T-helper 2 cell treated with Interferon-gamma antibody and Interleukin-4, amounts not matched to agents 100 ng/mL and 5 ng/mL, for 36 hours (primary cell): Measurements from ENCODE around the gene CCL19. TPM values are rescaled to one million over a fixed set of nuclear protein-coding genes. Genes with fewer than 3 reads are reported as not detected.

Experiments used
- intact Hi-C: fragments of 100-400 bp; cut with micrococcal nuclease; formaldehyde crosslinking; loops from one replicate; pipeline ENCODE4 v1.15.1; 2023
- total RNA-seq: library from RNA; stranded (reverse); gene quantifications from 2 replicates; pipeline ENCODE4 v1.2.3, GENCODE V29; 2022

CCL19 gene
- total RNA-seq, 1 donor from 2014 or later: not detected

DNA sequence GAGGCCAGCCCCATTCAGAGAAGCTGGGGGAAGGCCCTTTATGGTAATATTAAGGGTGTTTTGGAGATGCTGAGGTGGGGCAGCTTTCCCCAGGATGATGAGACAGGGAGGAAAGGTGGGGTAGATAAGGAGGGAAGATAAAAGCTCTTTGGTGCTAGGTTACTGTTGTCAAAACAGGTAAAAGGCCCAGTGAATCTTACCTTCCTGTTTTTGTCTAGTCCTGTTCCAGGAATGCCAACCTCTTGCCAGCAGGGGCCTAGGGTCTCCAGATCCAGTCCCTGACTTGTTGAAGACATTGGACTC lies 27.8 kb downstream of the CCL19 start:
- intact Hi-C loops: loop anchor here (10.0 kb wide), 2 partner anchors 412 to 942 kb away; partner anchors contain the start of genes FANCG, TESK1 and VCP

DNA sequence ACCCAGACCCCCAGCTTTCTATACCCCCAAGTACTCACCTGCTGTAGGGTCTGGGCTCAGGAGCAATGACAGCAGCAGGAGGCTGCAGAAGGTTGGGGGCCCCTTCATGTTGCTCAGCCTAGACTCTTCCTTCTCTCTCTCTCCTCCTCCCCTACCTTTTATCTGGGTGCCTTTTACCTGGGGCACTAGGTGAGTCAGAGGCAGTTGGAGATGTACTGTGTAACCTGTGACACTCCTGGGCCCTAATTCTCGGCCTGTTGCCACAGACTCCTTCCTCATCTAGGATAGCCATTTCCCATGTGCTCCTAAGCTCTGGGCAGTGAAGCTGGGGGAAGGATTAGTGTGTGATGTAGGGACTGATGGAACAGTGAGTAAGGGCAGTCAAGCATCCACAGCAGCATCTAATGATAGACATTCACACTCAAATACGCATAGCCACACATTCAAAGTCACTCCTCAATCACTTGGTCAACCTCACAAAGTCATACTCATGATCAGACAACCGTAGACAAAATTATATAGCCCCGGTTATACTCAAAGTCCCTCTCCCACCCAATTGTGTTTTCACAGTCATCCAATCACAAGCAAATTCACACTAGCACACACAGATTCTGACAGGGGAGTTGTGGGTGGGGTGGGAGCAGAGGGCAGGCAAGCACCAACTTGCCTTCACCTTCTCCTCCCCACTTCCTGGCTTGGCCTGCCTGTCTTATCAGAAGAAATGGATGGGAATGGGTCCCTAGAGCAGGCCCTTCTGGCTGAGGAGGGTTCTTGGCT lies 28.4 kb downstream of the CCL19 start, which contains the start of gene CCL27:
TSS of gene CCL27 (minus strand) at position 132 of the 777 bp plus-strand sequence. CDS start at position 108, 24 bp downstream.
- intact Hi-C loops: loop anchor here (10.0 kb wide), 2 partner anchors 412 to 942 kb away; partner anchors contain the start of genes FANCG, TESK1 and VCP

DNA sequence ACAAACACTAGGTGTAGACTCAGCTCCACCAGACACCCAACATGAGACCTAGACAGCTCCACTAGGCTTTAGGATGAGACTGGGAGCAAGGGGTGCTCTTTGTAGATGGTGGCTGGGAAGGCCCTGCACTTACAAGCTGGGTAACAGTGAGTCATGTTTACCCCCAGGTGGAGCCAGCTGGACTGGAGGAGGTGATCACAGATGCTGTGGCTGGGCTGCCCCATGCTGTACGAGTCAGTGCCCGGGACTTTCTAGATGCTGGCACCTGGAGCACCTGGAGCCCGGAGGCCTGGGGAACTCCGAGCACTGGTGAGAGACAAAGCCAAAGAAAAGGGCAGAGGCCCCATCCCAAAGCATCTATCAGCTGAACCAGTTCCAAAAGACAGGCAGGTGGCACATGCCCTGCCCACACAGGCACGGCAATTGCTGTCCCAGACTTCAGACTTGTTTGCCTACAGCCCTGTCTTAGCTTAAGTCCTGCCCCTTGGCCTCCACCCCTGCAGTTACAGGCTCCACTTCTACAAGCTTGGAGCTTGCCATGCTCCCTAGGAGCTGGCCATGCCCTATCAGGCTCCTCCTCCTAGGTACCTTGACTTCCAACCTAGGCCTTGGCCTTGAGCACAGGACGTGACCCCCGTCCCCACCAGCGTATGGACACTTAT lies 31.4 kb downstream of the CCL19 start:
- intact Hi-C loops: loop anchor here (10.0 kb wide), 2 partner anchors 415 to 945 kb away; partner anchors contain the start of genes FANCG, TESK1 and VCP

DNA sequence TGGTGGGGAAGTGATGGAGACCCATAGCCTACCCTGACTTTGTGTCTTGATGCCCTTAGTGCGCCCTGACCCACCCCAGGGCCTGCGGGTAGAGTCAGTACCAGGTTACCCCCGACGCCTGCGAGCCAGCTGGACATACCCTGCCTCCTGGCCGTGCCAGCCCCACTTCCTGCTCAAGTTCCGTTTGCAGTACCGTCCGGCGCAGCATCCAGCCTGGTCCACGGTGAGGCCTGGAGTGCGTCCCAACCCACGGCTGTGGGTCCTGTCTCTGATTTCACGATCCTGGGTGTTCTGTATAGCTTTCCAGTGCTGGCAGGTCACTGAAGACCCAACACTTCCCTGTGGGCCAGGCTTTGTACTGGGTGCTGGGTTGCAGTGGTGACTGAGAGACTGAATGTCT lies 32.6 kb downstream of the CCL19 start:
- intact Hi-C loops: no loop called here

DNA sequence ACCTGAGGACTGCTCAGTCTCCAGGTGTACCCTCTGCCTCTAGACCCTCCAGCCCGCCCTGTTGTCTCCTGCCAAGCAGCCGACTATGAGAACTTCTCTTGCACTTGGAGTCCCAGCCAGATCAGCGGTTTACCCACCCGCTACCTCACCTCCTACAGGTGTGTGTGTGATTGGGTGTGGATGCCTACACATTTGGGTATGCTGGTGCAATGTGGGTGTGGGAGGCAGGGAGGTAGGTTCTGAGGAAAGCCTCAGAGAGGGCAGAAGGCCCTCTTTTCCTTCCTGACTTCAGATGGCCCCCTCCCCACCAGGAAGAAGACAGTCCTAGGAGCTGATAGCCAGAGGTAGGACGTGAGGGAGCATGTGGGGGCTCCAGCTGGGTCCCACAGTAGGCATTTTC lies 34.1 kb downstream of the CCL19 start:
- intact Hi-C loops: no loop called here

DNA sequence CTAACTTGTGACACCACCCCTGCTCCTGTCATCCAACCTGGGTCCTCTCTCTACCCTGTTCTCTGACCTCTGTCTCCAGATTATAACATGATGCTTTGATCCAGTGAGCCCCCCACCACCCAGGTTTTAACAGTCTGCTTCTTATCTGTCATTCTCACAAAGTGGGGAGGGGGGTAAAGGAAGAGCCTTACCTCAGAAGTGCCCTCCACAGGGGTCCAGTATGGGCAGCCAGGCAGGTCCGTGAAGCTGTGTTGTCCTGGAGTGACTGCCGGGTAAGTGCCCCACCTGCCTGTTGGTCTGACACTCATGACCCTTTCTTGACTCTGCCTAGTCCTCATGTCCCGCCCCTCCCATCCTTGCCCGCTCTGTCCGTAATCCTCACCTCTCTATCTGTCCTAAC lies 35.7 kb downstream of the CCL19 start:
- intact Hi-C loops: no loop called here

DNA sequence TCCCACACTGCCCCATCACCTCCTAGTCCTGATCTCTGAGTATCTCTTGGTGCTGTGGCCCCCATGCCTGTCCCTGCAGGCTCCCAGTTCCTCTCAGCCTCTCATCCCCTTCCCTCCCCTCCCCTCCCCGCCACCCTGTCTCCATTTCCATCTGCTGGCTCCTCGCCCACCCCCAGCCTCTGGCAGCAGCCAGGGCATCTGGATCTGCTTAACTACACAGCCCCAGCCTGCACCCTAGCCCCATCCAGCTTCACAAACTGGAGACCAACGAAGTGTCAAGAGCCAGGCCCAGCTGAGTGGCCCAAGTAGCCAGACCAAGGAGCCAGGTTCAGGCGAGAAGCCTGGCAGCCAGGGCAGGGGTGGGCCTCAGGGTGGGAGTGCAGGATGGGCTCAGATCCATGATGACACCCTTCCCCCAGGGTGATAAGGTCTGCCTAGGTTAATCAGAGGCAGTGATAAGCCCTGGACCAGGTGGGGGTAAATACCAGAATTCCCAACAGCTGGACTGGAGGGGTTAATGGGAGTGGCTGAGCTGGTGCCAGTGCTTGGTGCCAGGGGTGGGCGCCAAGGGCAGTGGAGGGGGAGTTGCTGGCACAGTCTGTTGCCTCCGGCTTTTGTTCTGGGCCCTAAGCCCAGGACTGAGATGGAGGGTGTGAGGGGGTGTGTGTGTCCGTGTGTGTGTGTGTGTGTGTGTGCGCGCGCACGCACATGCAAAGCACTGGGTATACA lies 36.6 kb downstream of the CCL19 start:
- intact Hi-C loops: no loop called here

DNA sequence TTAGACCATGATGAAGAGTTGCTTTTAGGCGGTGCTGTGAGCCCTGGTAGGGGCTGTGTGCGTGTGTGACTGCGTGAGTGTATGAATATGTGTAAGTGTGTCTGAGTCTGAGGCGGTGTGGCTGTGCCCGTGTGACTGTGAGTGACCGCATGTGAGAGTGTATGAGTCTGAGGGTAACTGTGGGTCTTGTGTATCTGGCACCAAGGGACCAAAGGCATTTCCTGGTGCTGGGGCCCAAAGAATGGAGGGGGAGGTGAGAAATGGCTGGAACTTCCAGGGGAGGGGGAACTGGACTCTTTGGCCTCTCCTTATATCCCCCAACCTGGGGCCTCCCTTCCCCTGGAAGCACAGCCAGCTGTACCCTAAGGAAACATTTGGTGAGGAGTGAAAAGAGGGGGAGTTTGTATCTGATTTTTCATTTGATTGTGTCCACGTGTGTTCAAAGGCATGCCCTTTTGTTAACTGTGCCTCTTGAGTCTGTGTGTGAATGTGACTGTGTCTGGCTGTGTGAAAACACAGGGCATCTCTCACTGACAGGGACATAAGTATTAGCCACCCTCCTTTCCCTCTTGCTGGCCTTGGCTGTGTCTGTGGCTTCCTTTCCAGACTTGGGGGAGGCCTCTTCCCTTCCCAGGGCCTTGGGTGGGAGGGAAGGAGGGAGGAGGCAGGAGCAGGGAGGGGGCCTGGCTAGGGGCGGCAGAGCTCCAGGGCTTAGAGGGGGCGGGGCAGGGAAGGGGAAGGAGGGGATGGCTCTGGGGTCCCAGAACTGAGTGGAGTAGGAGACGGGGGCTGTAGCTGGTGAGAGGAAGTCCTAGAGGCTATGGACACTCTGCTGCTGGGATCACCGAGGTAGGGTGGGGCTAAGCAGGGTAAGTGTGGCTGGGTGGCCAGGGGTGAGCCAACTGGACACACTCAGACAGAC lies 37.7 kb downstream of the CCL19 start:
- intact Hi-C loops: no loop called here

DNA sequence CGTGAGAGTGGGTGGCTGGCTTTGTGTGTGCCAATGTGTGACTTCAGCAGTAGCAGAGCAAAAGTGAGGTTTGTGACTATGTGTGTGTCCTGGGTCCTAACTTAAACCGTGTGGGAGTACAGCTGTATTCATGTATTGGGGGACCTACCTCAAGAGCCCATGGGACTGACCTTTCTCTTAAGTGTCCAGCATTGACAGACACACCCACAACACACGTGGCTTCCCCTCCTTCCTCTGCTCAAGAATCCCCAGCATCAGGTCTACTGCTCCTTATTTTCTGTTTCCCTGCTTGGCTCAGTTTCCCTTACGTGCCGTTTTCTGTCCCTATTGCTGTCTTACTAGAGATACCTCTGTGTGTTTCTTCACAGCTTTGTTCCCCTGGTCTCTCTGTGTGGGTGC lies 38.5 kb downstream of the CCL19 start:
- intact Hi-C loops: no loop called here

DNA sequence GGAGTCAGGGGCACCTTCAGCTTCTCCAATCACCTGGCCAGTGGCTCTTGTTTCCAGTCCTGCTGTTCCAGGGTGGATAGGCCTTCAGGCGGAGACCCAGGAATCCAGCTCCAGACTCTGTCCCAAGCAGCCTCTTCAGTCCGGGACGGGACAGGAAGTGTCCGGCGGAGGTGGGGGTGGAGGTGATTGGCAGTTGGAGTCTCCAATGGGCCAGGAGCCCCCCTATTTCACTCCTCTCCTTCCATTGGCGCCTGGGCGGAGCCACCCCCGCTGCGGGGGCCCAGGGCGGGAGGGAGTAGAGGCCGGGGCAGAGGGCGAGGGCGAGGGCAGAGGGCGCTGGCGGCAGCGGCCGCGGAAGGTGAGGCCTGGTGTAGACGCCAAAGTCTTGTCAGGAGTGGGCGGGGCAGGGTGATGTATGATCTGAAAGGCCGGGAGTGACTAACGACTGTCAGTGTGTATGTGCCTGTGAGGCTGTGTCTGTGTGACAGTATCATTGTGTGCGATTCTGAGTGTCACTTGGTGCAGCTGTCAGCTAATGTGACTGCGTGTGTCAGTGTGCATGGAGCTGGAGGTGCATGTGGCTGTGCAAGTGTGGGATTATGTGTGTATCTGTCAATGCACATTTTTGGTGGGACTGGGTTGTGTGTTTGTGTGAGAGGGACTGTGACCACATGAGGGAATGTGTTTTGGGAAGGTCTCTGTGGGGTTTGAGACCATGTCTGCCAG lies 39.0 kb downstream of the CCL19 start, which contains the start of gene IL11RA:
TSS of gene IL11RA (plus strand) at position 310 of the 726 bp plus-strand sequence. CDS start 3,033 bp downstream, outside the sequence.
- intact Hi-C loops: no loop called here

DNA sequence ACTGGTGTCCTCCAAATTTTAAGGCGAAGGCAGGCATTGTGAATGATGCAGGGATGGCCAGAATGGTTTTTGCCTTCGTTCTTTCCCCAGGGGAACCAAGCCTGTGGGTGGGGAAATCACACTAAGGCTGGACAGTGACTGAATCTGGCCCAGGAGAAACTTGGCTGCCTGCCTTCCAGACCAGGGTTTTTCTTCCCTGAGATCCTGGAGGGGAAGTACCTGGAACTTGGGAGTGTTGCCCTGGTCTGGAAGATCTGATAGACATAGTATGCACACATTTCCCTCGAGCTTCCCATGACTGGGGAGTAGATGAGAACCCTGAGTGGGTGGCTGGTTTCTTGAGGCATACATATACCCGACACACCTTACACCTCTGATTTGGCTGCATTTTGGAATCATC lies 39.8 kb downstream of the CCL19 start:
- intact Hi-C loops: no loop called here

DNA sequence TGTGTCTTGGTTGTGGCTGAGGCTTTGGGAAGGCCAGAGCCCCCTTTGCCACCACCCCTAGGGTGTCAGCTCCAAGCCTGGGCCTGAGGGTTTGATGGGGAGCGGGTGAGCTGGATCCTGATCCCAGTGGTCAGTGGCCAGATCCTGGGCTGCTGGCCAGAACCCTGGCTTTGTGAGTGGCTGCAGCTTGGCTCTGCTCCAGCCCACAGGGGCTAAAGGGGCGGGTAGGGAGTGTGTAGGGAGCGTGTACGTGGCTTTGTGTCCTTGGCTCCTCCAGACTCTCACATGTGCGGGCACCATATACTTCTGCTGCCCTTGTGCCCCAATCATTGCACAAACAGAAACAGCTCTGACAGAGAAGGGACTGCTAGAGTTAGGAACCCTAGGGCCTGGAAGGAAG lies 40.3 kb downstream of the CCL19 start:
- intact Hi-C loops: no loop called here

DNA sequence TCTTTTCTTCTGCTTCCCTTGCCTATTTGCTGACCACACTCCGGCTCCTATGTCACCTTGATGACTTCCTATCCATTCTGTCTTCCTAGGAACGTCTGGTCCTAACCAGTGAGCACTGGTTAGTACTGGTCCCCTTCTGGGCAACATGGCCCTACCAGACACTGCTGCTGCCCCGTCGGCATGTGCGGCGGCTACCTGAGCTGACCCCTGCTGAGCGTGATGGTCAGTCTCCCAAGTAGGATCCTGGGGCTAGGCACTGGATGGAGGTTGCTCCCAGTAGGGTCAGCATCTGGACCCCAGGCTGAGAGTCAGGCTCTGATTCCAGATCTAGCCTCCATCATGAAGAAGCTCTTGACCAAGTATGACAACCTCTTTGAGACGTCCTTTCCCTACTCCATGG lies 42.4 kb downstream of the CCL19 start:
- intact Hi-C loops: no loop called here

DNA sequence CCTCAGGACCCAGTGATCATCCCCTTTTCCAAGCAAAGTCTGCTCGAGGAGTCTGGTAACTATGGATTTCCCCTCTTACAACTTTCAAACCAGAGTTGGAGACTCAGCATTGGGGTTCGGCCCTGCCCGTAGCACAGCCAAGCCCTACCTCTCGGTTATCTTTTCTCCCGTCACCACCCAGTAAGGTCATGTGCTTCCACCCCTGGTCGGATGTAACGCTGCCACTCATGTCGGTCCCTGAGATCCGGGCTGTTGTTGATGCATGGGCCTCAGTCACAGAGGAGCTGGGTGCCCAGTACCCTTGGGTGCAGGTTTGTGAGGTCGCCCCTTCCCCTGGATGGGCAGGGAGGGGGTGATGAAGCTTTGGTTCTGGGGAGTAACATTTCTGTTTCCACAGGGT lies 43.4 kb downstream of the CCL19 start:
- intact Hi-C loops: loop anchor here (2.0 kb wide), 1 partner anchor 53 kb away; no protein-coding TSS in a partner anchor

DNA sequence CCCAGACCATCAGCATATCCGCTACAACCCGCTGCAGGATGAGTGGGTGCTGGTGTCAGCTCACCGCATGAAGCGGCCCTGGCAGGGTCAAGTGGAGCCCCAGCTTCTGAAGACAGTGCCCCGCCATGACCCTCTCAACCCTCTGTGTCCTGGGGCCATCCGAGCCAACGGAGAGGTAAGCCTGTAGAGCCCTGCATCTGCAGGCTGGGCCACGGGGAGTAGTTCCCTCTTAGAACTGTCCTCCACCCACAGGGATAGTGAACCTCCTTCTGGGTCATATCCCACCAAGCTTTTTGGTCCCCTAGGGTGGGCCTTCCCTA lies 44.0 kb downstream of the CCL19 start:
- intact Hi-C loops: loop anchor here (2.0 kb wide), 1 partner anchor 54 kb away; no protein-coding TSS in a partner anchor

DNA sequence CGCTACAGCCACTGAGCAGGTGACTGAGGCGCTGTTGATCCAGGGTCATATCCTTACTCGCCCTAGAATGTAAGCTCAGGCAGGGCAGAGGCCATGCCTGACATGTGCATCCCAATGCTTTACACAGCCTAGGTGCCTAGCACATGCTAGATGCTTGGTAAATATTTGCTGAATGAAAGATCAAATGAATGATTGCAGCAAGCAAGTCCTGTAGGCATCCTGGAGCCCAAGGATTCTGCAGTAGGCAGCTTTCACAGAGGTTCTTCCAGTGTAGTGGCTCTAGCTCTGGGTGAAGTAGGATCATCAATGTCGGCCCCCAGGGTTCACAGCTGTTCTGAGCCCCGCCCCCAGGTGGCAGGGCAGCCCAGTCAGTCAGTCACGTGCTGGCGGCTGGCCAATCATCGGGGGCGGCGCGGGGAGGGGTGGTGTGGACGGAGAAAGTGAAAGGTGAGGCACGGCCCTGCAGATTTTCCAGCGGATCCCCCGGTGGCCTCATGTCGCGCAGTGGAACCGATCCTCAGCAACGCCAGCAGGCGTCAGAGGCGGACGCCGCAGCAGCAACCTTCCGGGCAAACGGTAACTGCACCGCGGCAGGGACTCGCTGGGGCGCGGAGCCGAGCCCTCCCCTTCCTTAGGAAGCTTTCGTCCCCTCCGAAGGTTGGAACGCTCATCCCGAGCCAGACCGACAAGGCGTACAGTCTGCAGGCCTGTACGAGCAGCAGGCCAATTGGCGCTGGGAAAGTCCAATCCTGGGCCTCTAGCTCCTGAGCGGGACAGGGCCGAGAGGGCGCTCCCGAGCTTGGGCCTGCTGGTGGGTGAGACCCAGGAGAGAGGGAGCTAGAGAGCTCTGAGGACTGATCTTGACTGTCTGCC lies 44.6 kb downstream of the CCL19 start, which contains the start of gene GALT:
TSS of gene GALT (plus strand) at position 465 of the 873 bp plus-strand sequence. CDS start at position 495, 30 bp downstream.
- intact Hi-C loops: loop anchor here (1.0 to 2.0 kb wide), 3 partner anchors 8 to 54 kb away; no protein-coding TSS in a partner anchor

DNA sequence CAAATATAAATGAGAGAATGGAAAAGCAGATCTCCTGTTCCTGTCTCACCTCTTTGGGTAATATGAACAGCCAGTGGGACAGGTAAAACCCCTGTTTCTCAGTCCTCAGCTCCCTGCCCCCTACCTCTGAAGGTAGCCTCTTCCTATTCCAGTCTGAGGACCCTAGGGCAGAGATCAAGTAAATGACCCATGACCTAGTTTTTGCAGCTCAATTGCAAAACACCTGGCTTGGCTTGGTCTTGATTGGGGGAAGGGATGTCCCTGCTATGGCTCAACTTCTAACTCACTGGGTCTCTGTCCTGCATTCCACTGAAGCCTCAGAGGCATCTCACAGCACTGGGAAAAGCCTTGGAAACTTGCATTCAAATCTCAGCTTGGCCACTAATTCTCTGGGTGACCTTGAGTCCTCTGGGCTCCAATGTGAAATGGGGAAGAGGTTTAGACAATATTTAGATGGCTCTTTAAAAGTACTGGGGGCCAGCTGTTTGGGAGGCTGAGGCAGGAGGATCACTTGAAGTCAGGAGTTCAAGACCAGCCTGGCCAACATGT lies 46.2 kb downstream of the CCL19 start:
- intact Hi-C loops: no loop called here

DNA sequence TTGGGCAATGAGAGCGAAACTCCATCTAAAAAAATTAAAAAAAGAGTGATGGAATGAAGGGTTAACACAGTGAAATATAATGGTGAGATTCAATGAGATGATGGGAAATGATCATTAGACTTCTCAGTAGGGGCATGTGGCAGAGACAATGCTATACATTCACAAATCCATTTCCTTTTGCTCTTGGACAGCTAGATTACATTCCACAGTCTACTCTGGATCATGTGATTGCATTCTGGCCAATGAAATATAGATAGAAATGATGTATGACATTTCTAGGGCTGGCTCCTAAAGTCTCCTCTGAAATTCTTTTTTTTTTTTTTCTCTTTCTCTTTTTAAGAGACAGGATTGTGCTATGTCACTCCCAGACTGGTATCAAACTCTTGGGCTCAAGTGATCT lies 48.4 kb downstream of the CCL19 start:
- intact Hi-C loops: no loop called here
